Activated gamma-delta T cell treated with Interleukin-2 at 50 U/mL for 16 hours (primary cell): ENCODE measurements around the gene PLCD1.
"Not testable (repeated sequence)": the region's sequence is repeated elsewhere in the genome, so short reads cannot be mapped to it uniquely, and the experiment has no call there.

ENCODE experiments used
- DNase-seq: peaks from one replicate; pipeline ENCODE4 v3.0.0-alpha.2; 2020

Gene PLCD1

GRCh38 chr3:38036286-38036685, 6.8 kb upstream of the PLCD1 start:
- DNase-seq: no peak

- DNase-seq: not testable (repeated sequence)
These were observed 4.9 kb upstream of the PLCD1 start for GRCh38 chr3:38034335-38034734.

- not testable (repeated sequence) for DNase-seq
These were observed 4.1 kb upstream of the PLCD1 start for GRCh38 chr3:38033586-38033985.

GRCh38 chr3:38032328-38032865, 3.0 kb upstream of the PLCD1 start:
- no peak for DNase-seq

- DNase-seq: peak; percentile 27
These were observed 1.9 kb upstream of the PLCD1 start for GRCh38 chr3:38031022-38031994.

DNA sequence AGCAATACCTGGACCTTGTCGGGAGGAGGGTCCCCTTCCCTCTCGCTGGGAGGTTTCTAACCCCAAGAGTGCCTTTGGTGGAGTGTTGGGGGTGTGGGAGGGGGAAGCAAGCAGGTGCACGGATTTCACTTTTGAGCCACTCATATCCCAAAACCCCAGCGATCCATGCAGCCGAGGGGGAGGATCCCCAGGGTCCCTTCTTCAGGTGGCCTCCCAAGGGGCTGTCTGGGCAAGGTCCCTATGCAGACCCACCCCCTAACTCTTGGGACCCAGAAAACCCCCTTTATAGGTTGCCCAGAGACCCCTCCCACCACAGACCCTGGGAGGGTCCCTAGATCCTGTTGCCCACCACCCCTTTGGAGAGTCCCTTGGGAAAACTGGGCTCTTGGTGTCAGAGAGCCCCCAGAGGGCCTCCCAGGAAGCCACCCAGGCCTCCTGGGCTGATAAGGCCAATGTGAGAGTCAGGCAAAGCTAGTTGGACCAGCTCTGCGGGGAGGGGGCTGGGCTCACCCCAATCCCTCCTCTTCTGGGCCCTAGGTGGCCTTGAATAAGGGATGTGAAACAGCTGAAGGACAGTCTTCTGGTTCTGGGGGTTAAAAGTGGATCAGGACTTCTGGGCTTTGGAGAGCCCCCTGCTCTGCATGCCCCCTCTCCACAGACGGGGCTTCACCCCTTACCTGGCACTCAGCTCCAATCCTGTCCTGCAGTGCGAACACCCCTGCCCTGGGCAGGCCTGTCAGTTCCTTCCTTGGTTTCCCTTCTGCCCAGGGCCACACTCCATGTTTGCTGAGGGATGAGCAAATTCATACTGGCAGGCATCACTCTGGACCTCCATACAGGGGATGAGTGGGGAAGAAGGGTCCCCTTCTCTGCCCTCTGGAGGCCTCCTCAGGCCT, 932 bp upstream of the PLCD1 start:
- DNase-seq: no peak

DNA sequence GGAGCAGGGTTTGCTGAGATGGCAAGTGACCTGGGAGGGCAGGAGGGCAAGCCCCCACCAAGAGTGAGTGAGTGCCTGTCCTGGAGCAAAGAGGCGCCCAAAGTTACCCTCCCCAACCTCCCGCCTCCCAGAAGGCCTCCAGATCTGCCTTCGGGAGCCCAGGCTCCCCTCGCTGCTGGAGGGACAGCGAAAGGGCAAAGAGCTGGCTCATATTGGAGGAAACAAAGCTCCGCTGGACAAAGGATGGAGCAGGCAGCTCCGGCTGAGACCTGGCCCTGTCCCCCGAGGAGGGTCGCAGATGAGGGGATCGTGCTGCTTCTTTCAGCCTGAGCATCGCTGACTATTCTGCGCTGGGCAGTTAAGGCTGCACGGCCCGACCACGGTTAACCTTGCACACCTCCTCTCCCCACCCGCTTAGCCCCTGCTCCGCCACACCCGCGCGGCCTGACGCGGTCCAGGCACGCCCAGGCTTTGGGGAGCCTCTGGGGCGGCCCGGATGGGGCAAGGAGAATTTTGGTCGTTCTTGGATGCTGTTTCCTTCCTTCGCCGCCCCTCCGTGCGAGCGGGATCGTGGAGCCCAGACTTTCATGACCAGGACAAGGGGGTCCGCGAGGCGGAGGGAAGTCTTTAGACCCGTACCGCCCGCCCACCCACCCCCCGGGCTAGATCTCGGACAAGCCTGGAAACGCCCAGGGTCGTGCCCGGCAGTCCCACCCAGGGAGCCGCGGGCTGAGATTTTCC, 651 bp downstream of the PLCD1 start:
- no peak for DNase-seq

GRCh38 chr3:38027466-38028465, 1.7 kb downstream of the PLCD1 start:
- no peak for DNase-seq

- DNase-seq: no peak
These were observed 2.6 kb downstream of the PLCD1 start for GRCh38 chr3:38026856-38027255.

DNA sequence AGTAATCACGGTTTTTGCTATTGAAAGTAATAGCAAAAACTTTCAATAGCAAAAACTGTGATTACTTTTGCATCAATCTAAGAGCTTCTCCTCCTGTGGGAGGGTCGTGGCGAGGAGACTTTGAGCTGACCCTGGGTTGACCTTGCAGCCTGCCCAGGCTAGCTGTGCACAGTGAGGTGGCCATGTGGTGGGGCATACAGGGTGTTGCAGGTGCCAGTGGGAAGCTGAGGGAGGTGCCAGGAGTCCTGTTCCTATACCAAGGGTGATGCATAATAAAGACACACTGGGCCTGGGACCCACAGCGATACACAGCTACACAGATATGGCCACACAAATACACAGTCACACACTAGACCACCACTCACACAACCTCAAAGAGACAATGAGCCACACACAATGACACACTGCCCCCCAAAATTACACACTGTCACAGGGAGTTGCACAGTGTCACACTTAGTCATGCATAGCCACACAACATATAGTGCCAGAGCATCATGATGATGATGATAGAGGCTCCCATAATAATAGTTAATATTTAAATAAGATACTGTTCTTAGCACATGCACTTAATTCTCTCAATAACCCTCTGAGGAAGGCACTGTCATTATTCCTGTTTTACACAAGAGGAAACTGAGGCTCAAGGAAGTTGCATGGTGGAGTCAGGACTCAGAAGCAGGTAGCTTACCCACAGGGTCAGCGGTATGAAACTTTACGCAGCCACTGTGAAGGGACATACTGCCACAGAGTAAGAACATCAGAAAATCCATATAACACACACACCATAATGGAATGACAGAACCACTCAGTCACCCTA, 6.3 kb downstream of the PLCD1 start:
- DNase-seq: no peak

- no peak for DNase-seq
These were observed 7.1 kb downstream of the PLCD1 start for GRCh38 chr3:38022301-38022700.

GRCh38 chr3:38021196-38021595, 8.2 kb downstream of the PLCD1 start:
- no peak for DNase-seq

DNA sequence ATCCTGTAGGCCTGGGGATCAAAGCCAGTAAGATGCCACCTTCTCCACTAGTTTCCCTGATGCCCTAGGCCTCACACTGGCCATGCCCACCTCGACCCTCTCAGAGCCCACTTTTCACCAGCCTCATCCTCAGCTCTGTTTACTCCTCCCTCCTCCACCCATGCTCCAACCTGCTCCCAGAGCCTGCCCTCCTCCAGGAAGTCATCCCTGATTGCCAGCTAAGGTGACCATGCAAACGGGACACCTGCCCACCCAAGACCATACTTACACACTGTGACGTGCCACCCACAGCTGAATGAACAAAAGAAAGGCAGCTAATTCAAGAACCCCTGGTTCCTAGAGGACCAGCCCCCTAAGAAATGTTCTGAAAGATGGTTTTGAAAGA, 9.1 kb downstream of the PLCD1 start:
- DNase-seq: no peak

DNA sequence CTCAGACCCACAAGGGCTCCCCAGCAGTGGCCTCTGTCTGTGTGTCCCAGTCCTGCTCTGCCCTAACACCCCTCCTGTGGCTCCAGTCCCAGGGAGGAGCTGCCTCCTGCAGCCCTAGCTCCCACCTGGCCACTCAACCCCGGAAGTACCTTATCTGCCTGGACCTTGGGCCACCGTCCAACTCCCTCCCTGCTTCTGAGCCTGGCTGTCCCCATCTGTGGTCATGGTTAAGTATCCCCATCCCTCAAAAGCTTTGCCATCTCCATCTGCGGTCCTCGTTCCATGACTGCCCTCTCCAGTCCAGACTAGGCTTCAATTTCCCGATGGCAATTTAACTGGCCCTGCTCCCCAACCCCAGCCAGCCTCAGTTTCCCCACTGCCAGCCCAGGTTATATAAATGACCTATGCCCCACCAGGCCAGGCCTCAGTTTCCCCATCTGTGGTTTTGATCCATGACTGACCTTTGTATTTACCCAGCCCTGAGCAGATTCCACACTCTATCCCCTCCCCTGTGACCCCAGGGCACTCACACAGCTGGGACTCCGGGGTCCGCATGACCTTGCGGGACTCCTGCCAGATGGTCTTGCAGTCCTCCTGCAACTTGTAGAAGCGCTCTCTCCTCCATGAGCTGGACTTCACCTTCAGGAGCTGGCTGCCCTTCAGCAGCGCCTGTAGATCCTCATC, 9.6 kb downstream of the PLCD1 start:
- DNase-seq: no peak

- no peak for DNase-seq
These were observed 10.9 kb downstream of the PLCD1 start for GRCh38 chr3:38018296-38019266.

DNA sequence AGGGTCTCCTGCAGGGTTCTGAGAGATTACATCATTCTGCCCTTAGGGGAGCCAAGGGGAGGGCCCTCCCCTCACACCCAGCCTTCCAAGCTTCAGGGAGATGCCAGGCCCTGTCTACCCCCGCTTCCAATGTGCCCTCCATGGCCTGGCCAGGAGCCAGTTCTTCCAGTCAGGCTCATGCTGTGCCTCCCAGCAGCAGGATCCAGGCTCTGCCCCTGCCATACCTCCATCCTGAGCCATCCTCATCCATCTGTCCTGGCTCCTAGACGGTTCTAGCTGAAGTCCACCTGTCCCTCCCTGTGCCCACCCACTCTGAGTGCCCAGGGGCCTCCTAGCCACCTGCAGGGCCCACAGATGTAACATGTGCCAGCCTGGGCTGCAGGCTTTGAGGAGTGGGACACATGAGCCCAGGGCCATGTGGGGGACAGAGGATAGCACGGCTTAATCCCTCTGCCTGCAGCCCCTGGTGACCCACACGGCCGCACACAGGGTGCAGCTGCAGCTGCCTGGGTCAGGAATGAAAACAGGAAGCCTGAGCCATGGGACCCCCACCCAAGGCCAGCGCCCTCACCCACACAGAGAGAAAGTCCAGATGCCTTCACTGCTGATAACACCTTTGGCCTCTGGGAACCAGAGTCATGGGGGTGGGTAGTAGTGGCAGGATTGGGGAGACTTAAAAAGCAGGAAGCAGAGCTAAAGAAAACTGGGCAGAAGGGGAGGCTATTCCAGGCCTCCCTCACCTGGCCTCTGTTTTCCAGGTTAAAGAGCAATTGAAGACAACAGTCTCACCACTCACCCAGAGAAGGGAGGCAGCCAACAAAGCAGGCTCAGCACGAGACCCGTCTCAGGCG, 11.8 kb downstream of the PLCD1 start:
- no peak for DNase-seq

DNA sequence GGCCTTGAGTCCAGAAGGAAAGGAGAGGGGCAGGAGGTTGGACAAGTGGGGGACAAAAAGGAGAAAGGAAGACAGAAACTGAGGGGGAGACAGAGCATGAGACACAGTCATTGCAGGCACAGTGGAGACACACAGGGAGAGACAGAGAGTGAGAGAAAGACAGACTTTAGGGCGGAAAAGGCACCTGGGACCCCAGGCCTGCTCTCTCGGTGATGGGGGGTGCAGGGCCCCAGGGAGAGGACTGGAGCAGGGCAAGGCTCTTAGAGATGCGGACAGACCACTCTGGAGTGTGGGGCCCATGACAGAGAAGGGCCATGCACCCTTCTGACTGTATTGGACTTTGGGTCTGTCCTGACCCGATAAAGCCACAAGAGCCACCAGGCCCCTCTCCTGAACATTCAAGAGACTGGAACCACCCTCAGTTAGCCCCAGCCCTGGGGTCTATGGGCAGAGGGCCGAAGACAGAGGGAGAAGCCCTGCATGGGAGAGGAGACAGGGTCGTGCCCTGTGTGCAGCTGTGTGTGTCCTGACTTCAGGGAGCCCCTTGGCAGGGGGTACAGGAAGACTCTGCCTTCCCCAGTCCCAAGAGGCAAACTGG, 12.5 kb downstream of the PLCD1 start:
- DNase-seq: no peak
